HG03039 (cell line): ENCODE results near the gene MAPRE3.
"Not testable (repeated sequence)": the region's sequence is repeated elsewhere in the genome, so short reads cannot be mapped to it uniquely, and the experiment has no call there.

Experiments
- ATAC-seq: cut with Tn5 transposase; IDR thresholded peaks from one replicate; pipeline ENCODE4 v1.9.1; 2021; ENCODE audit warnings: mild to moderate bottlenecking, moderate library complexity; ENCODE audit not compliant: unreplicated experiment

MAPRE3 gene

GRCh38 chr2:27065128-27065527 lies 94.7 kb downstream of the MAPRE3 start:
- ATAC-seq: no peak

- ATAC-seq: no peak
Measured at GRCh38 chr2:27067385-27067784, 96.9 kb downstream of the MAPRE3 start.

- no peak for ATAC-seq
Measured at GRCh38 chr2:27069436-27069835, 99.0 kb downstream of the MAPRE3 start.

GRCh38 chr2:27069961-27070618 lies 99.7 kb downstream of the MAPRE3 start:
- ATAC-seq: no peak

- ATAC-seq: no peak
Measured at GRCh38 chr2:27070653-27071276, 100.3 kb downstream of the MAPRE3 start.

GRCh38 chr2:27071277-27071989 lies 101.0 kb downstream of the MAPRE3 start, which contains the start of gene OST4:
TSS of gene OST4 (minus strand) at chr2:27071654.
- peak; percentile 75 for ATAC-seq

GRCh38 chr2:27071990-27072830 lies 101.8 kb downstream of the MAPRE3 start:
- peak; percentile 23 for ATAC-seq

GRCh38 chr2:27072920-27073319 lies 102.5 kb downstream of the MAPRE3 start:
- no peak for ATAC-seq

GRCh38 chr2:27073782-27074181 lies 103.3 kb downstream of the MAPRE3 start:
- no peak for ATAC-seq

- ATAC-seq: no peak
Measured at GRCh38 chr2:27074738-27075565, 104.5 kb downstream of the MAPRE3 start.

GRCh38 chr2:27075566-27075871 lies 105.1 kb downstream of the MAPRE3 start:
- ATAC-seq: not testable (repeated sequence)

GRCh38 chr2:27076323-27076722 lies 105.9 kb downstream of the MAPRE3 start:
- no peak for ATAC-seq
